Inflammatory macrophage treated with lipopolysaccharide for 1 hour (primary cell): ENCODE data around the gene PHETA1.
"Not testable (repeated sequence)": the region's sequence is repeated elsewhere in the genome, so short reads cannot be mapped to it uniquely, and the experiment has no call there.

Experiments used
- DNase-seq, 2 donors: peaks; one replicate each; pipeline ENCODE4 v3.0.0-alpha.2; 2020 to 2022

The PHETA1 gene

GRCh38 chr12:111347891-111348644 lies 20.8 kb downstream of the PHETA1 start:
- DNase-seq = no peak

GRCh38 chr12:111344254-111344875 lies 24.5 kb downstream of the PHETA1 start:
- DNase-seq = no peak

DNA sequence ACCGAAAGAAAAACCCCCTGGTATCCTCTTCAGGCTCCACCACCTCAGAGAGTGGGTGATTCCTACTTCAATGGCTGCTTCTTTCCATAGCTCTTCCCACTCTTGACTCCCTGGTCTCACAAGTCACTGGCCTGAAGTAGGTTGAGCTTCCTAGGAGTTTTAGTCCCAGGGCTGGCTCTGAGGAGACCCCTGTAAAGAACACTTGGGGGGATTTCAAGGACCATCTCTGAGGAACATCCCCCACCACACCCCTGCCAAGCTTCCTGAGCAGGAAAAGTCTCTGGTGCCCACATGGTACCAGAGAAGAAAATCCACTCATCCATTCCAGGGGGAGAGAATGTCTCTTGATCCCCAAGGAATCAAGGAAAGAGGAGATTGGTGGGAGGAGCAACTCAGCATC lies 25.7 kb downstream of the PHETA1 start:
- no peak for DNase-seq

- no peak for DNase-seq
Observed at GRCh38 chr12:111342376-111342775, 26.5 kb downstream of the PHETA1 start.

- DNase-seq = no peak
Observed at GRCh38 chr12:111341426-111342065, 27.3 kb downstream of the PHETA1 start.

DNA sequence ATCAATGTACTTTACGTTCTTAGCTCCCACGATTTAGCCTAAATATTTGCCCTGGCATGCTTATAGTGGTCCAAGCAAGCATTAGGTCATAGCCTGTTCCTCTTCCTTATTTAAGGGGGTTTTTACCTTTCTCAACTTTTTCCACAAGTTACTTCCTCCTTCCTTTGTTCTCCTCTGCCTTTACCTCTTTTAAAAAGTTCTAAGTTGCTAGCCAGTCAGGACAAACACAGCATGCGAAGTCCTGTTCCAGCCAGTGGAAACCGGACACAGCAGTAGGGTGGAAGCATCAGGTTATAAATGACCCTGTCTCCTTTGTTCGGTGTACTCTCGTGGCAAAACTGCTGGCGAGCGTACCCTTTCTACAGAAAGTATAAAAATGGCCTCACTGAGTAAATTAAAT lies 28.2 kb downstream of the PHETA1 start:
- DNase-seq = peak in 1 of 2 donors; percentile 29

GRCh38 chr12:111340231-111340630 lies 28.7 kb downstream of the PHETA1 start:
- no peak for DNase-seq

DNA sequence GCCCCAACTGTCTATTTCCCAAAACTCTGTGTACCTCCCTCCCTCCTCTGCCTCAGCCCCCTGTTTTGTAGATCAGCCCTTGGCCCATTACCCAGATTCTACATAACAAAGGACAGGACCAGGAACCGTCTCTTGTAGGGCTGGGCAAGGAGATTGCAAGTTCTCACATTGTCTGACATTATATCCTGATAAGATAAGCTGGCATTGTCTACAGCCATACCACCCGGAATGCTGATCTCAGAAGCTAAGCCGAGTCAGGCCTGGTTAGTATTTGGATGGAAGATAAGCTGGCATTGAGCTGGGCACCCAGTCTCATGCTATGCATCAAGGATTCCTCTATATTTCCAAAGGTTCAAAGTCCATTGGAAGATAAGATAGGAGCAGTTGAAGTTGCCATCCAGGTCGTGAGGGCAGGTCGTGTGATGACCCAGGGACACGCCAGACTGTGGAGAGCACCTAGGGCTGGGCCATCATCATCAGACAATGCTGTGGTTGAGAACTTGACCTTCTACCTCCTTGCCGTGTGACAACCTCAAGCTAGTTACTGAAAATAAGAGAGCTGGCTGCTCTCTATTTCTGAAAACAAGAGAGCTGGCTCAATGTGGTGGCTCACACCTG lies 29.5 kb downstream of the PHETA1 start:
- DNase-seq = no peak

- no peak for DNase-seq
Observed at GRCh38 chr12:111338096-111338495, 30.8 kb downstream of the PHETA1 start.

DNA sequence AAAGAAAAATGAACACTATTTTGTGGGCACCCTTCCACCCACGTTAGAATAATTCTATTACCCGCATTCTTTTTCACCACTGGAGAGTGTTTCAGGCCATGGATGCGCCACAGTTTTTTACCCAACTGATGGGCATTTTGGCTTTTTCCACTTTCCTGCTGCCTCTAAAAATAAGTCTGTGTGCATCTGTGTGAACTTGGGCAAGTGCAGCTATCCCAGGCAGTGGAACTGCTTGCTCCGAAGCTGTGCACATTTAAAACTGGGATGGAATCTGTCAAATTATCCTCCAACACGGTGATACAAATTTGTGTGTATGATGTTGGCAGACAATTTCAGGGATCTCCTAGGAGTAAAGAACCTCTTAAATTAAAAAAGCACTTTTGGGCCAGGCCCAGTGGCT lies 31.5 kb downstream of the PHETA1 start:
- no peak for DNase-seq

DNA sequence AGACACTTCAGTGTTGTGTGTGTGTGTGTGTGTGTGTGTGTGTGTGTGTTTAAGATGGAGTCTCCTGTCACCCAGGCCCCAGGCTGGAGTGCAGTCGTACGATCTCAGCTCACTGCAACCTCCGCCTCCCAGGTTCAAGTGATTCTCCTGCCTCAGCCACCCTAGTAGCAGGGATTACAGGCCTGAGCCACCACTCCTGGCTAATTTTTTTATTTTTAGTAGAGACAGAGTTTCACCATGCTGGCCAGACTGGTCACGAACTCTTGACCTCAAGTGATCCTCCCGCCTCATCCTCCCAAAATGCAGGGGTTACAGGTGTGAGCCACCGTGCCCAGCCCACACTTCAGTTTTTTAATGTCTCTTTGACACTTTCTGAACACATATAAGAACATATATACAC lies 32.5 kb downstream of the PHETA1 start:
- not testable (repeated sequence) for DNase-seq

DNA sequence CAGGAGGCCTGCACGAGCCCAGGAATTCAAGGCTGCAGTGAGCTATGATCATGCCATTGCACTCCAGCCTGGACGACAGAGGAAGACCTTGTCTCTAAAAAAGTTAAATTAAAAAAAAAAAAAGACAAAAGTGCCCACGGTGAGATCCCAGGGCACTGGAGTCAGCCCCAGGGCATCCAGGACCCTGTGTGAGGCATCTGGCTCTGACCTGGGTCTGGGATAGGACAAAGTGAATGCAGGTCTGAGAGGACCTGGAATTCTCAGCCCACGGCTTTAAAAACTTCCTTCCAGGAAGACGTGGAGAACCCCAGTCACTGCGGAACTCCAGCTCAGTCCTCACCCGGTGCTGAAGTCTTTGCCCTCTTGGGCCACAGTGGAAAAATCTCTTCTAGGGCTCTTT lies 33.1 kb downstream of the PHETA1 start:
- DNase-seq = no peak

DNA sequence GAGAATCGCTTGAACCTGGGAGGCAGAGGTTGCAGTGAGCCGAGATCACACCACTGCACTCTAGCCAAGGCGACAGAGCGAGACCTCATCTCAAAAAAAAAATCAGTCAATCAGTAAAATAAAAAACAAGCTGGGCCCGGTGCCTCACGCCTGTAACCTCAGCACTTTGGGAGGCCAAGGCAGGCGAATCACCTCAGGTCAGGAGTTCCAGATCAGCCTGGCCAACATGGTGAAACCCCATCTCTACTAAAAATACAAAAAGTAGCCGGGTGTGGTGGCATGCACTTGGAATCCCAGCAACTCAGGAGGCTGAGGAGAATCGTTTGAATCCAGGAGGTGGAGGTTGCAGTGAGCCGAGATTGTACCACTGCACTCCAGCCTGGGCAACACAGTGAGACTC lies 33.6 kb downstream of the PHETA1 start:
- DNase-seq = not testable (repeated sequence)

- DNase-seq = no peak
Observed at GRCh38 chr12:111334393-111334915, 34.4 kb downstream of the PHETA1 start.

GRCh38 chr12:111330800-111331752 lies 37.8 kb downstream of the PHETA1 start:
- peak; percentile 58 to 69 for DNase-seq

DNA sequence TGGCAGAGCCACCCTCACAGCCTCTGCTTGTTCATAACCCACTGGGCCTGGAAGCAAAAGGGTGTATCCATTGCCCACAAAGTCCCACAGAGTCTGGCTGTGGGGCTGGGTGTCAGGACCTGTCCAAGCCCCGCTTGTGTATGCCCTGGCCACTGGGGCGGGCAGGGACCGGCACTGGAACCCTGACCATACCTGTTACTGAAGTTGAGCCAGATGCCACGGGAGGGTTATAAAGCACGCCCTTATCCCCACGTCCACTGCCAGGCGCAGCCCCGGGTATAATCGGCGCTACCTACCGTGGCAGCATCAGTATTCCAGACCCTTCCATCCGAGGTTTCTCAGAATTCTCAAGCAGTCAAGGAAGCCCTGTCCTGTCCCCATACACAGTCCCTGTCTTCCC lies 40.8 kb downstream of the PHETA1 start:
- DNase-seq = no peak

GRCh38 chr12:111327474-111327873 lies 41.4 kb downstream of the PHETA1 start:
- DNase-seq = no peak

- DNase-seq = no peak
Observed at GRCh38 chr12:111322336-111323250, 46.3 kb downstream of the PHETA1 start.

- no peak for DNase-seq
Observed at GRCh38 chr12:111321317-111321716, 47.6 kb downstream of the PHETA1 start.

- DNase-seq = no peak
Observed at GRCh38 chr12:111320258-111321050, 48.4 kb downstream of the PHETA1 start.
